Activated gamma-delta T cell treated with Interleukin-2 at 50 U/mL for 16 hours (primary cell): ENCODE data around the gene SLC26A6.

Source experiments
- DNase-seq: peaks from one replicate; pipeline ENCODE4 v3.0.0-alpha.2; 2020

The SLC26A6 gene

GRCh38 chr3:48661501-48662144 is 26.4 kb upstream of the SLC26A6 start:
- DNase-seq = peak; percentile 68

GRCh38 chr3:48660800-48661400 is 25.6 kb upstream of the SLC26A6 start:
- DNase-seq = no peak

- no peak for DNase-seq
These were observed 21.6 kb upstream of the SLC26A6 start for GRCh38 chr3:48656841-48657281.

- peak; percentile 80 for DNase-seq
These were observed 21.0 kb upstream of the SLC26A6 start for GRCh38 chr3:48656061-48656840.

- peak; percentile 36 for DNase-seq
These were observed 20.3 kb upstream of the SLC26A6 start for GRCh38 chr3:48655606-48656005.

GRCh38 chr3:48655063-48655462 is 19.8 kb upstream of the SLC26A6 start:
- DNase-seq = no peak

GRCh38 chr3:48652923-48653715 is 17.9 kb upstream of the SLC26A6 start:
- DNase-seq = no peak

- no peak for DNase-seq
These were observed 16.5 kb upstream of the SLC26A6 start for GRCh38 chr3:48651771-48652170.

- DNase-seq = no peak
These were observed 15.5 kb upstream of the SLC26A6 start for GRCh38 chr3:48650723-48651122.

- DNase-seq = no peak
These were observed 13.1 kb upstream of the SLC26A6 start for GRCh38 chr3:48648188-48648850.

- DNase-seq = no peak
These were observed 12.5 kb upstream of the SLC26A6 start for GRCh38 chr3:48647714-48648113.

GRCh38 chr3:48644898-48645760 is 9.9 kb upstream of the SLC26A6 start:
- no peak for DNase-seq

GRCh38 chr3:48642605-48643004 is 7.3 kb upstream of the SLC26A6 start:
- DNase-seq = no peak

GRCh38 chr3:48641396-48641795 is 6.1 kb upstream of the SLC26A6 start:
- DNase-seq = no peak

- no peak for DNase-seq
These were observed 4.8 kb upstream of the SLC26A6 start for GRCh38 chr3:48639944-48640606.

GRCh38 chr3:48637305-48637704 is 2.0 kb upstream of the SLC26A6 start:
- no peak for DNase-seq

- no peak for DNase-seq
These were observed 941 bp upstream of the SLC26A6 start for GRCh38 chr3:48636149-48636655.

GRCh38 chr3:48634661-48635221 is 520 bp downstream of the SLC26A6 start:
- peak; percentile 36 for DNase-seq

GRCh38 chr3:48633743-48634142 is 1.5 kb downstream of the SLC26A6 start:
- DNase-seq = no peak

- no peak for DNase-seq
These were observed 2.0 kb downstream of the SLC26A6 start for GRCh38 chr3:48633256-48633655.
